Left renal pelvis (tissue), 4 donors: ENCODE data around the gene RPS19BP1. TPM values are rescaled to one million over a fixed set of nuclear protein-coding genes. Genes with fewer than 3 reads are reported as not detected.

Experiments
- DNase-seq, 4 donors: peaks; one replicate each; pipeline ENCODE4 v3.0.0-alpha.2; 2013; ENCODE audit warnings: low read depth in 4 of 4, low spot score in 3 of 4
- polyA plus RNA-seq, 4 donors: library from polyadenylated mRNA; unstranded; fragments of 120-200 nt; gene quantifications; one replicate each; pipeline ENCODE4 v1.2.1, GENCODE V29; 2013; ENCODE audit not compliant: insufficient read length in 4 of 4

RPS19BP1 gene
- polyA plus RNA-seq, 4 donors, result 33.2 to 61.4 (median 44.0) TPM

DNA sequence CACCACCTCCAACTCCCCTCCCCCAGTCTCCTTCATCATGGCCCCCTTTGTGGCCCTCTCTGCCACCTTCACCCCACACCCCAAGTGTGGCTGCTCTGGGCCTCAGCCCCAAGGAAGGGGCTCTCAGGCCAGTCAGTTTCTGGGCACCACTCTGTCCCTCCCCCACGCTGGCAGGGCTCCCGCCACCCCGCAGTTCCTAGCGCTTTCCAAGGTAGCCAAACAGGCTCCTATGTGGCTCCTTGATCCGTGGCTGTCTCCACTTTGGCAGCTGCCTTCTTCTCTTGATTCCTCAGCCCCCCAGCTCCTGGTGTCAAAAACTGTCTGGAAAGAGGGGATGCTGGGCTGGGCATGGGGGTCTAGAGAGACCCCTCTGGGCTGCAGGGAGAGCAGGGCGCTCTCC is 27.6 kb upstream of the RPS19BP1 start:
- no peak for DNase-seq

DNA sequence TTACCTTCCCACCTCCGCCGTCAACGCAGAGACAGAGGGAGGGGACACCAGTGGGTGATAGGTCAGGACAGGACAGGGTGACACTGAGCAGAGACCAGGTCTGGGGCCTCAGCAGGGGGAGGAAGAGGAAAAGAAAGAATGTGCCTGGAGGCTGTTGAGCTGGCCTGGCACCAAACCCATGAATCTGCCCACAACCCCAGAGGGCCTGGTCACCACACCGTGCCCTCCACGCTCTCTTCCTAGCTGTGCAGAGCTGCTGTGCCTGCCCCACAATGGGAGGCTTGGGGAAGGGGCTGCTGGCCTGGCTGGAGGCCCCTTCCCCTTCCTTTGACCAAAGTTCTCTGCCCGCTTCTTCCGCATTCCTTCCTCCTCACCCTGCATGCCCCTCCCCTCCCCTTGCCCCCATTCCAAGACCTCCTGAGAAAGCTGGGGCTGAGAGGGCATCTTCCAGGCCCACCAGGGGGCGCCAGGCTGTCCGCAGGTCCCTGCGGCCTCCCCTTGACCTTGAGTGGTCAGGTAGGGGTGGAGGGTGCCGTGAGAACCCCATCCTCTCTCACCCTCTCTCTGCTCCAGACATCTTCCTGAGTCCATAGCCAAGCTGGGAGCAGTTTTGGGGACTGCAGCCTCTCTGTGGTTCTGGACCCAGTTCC is 27.0 kb upstream of the RPS19BP1 start:
- DNase-seq, result no peak

DNA sequence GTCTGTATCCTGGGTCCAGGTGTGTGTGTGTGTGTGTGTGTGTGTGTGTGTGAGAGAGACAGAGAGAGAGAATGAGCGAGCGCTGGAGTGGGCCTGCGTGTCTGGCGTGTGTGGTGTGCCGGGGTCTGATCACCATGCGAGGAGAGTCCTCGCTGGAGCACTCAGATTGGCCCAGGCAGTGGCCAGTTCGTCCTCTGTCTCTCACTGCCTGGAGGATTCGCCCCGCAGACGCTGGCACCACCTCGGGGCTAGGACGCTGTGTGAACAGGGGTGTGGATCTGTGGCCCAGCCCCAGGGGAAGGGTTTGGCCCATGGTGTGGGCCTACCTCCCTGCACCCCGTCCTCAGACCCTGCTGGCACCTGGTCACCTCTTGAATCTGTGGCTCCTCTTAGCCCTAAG is 26.4 kb upstream of the RPS19BP1 start:
- DNase-seq, result no peak

DNA sequence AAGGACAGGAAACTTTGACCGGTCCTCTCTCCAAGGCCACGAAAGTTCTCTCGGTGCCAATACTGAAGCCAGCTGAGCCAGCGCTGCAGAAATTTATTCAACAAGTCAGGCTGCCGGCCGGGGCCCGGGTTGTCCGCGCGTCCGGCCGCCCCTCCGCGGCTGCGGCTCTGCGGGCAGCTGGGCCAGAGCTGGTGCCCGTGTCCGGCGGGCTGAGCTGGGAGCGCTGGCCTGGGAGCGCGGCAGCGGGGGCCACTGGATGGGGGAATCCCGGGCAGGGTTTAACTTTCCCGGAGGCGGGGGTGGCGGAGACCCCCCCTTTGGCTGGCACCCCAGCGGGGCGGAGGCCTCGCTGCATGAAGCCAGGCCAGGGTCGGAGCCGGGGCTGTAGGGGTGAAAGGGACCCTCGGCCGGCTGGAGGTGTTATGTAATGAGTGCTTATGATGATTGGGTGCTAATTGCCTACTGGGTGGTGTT is 25.7 kb upstream of the RPS19BP1 start:
- no peak for DNase-seq

DNA sequence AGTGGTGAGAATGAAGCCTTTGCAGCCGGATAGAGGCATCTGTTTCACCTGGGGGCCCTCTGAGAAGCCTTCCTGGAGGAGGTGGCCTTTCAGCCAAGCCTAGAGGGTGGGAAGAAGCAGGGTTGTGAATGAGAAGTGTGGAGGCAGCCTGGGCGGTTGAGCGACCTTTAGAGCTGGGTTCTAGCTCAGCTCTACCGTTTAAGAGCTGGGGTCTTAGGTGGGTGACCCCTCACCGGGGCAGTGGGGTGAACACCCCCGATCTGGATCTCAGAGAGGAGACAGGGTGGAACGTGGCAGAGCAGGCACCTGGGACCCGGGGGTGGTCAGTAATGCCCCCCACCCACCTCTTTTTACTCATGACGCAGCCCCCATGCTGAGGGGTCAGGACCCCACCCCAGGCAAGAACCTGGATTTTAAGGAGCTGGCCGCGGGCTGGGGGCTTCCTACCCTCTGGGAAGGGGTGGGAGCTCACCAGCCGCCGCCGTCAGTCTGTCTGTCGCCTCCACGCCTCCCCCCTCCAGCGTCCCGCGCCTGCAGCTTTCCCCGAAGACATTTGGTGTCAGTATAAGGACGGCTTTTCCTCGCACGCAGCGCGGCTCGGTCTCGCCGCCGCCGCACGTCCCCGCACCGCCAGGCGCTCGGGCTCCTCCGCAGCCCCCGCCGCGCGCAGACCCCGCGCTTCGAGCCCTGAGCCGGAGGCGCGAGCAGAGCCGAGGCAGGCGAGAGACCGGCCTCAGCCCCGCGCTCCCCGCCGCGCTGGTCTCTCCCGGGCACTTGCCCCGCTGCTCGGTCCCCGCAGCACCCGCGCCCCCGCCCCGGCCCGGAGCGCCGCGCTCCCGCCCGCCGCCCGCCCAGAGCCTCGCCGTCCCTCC is 24.7 kb upstream of the RPS19BP1 start:
- DNase-seq, result no peak

DNA sequence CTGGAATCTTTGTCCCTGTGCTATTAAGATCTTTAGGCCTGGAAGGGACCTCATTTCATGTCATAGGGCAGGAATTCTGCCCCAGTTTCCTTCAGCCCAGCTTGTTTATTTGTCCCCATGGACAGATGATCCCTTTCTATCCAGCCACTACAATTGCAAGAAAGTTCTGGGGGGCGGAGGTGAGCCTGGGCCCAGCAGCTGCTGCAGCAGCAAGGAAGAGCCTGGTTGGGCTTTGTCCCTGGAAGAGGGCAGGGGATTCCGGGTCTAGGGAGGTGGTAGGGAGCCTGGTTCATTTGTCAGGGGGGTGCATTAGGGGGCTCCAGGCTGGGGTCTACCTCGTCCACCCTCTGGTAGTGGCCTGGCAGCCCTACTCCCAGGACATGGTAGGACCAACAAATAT is 21.6 kb upstream of the RPS19BP1 start:
- DNase-seq, result no peak

DNA sequence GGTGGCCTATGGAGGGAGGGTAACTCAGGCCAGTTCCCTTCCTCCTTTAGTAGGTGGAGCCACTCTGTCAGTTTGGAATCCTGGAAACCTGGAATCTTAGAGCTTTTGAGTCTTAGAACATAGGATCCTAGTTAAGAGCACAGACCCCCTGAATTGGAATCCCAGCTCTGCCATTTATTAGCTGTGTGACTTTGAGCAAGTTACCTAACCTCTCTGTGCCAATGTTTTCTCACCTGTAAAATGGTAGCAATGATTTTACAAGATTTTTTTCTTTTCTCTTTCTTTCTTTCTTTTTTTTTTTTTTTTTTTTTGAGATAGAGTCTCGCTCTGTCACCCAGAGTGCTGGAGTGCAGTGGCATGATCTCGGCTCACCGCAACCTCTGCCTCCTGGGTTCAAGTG is 20.9 kb upstream of the RPS19BP1 start:
- no peak for DNase-seq

DNA sequence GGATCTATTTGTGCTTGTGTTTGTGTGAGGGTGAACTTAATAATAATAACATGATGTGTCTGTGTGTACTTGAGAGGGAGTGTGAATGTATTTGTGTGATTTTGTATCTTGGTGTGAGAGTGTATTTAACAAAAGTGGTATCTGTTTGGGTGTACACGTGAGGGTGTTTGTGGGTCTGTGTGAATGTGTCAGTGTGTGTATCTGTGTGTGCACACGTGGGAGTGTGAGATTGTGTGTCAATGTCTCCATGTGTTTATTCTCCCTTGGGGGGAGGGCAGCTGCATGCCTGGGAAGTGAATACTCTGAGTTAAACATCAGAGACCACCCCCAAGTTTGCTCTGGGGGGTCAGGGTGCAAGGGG is 15.0 kb upstream of the RPS19BP1 start:
- DNase-seq, result no peak

DNA sequence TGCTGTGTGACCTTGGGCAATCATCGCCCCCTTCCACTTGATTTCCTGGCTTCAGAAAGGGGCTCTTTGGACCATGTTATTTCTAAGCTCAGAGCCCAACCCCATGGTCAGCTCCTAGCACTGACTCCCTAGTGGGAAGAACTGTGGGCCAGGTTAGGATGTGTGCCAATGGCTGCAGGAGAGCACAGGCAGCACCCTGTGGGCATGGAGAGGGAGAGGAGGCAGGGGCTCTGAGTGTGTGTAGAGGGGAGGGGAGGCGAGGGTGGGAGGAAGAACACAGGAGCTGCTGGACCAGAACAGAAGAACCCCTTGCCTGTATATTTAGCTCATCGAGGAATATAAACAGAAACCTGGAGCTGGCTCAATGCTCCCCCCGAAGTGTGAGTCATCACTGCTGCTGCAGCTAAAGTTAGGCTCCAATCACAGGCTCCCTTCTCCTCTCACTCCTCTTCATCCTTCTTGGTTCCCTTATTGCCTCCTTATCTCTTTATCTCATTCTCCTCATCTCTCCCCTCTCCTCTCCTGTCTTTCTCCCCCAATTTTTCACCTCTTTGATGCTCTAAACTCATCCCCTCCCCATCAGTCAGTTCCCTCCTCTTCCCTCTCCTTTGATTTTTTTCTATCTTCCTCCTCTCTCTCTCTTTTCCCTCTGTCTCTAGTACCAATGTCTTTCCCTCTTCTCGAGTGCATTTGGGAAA is 14.5 kb upstream of the RPS19BP1 start:
- DNase-seq, result no peak

DNA sequence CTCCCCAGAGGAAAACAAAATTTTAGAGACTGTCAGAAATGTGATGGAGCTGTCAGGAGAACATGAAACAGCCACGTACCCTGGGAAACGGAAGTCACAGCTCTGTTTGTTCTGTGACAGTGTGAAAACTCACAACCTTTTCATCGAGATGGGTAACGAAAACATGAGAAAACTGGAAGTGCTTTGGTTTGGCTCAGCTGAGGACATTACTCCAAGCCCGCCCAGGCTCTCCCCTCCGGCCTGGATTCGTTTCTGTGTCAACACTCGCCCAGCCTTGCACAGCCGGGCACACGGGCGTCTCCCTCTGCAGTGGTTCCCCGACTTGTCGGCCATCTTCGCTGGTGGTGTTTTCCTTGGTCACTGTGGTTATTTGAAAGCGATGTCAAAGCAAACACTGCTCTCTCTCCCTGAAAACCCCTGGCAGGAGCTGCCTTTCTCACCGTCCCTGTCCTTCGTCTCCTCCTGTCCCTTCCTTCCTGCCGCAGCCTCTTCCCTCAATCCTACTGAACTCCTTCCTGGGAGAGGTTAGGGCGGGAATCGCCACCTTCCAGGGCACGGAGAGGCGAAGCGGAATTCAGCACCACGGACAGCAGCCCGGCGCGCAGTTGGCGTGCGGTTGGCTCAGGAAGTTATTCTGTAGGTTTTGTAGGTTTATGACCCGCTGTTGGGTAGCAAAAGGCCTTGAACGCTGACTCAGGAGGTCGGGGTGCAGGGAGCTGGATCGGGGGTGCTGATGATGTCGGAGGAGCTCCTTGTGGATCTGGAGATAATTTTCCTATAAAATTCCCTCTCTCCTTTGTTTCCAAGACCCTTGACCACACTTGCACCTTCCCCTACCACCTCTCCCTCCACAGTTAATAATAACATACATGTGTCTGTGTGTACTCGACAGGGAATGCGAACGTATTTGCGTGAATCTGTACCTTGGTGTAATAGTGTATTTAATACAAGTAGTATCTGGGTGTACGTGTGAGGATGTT is 13.1 kb upstream of the RPS19BP1 start:
- DNase-seq, result no peak

DNA sequence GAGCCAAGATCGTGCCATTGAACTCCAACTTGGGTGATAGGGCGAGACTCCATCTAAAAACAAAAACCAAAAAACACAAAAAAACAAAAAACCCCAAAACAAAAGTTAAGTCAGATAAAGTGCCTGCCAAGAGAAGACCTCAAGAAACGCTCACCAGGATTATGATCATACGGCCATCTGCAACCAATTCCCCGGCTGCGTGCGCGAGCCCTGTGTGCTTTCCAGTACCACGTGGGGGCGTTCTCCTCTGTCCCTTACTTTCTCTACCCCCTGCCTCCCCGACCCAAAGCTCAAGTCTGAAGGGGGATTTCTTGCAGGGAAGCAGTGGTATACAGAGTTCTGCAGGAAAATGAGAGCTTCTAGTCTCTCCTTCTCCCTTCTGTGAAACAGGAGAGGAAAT is 10.5 kb upstream of the RPS19BP1 start:
- DNase-seq, result no peak

DNA sequence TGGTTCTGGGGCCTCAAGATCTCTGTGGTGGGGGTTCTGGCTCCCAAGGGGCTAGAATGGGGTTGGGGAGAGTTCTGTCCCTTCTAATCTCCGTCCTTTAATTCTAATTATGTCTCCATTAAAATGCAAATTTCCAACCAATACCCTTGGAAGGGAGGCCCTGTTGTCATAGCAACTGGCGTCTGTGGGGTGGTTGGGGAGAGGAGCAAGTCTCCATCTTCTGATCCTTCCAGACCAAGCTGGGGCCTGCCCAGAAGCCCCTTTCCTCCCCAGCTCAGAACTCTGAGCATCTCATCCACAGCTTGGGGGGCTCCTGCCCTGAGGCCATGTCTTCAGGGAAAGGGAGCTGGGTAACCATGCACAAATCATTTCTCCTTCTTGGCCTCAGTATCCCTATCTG is 5.4 kb upstream of the RPS19BP1 start:
- DNase-seq, result no peak

DNA sequence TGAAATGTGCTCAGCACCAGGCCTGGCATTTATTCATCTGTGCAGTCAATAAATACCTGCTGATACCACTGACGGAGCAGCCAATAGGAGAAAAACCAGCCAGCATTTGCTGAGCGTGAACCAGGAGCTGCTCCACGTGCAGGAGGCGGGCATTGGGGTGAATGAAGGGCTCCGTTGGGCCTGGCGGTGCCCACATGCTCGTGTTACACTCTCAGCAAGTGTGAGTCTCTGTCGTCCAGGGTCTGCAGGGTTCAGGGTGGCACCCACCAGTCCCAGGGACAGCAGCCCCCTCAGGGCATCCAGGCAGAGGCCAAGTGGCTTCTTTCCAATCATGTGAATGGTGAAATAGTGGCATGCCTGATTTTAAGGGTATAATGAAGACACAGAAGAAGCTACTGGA is 4.2 kb upstream of the RPS19BP1 start:
- DNase-seq, result no peak

DNA sequence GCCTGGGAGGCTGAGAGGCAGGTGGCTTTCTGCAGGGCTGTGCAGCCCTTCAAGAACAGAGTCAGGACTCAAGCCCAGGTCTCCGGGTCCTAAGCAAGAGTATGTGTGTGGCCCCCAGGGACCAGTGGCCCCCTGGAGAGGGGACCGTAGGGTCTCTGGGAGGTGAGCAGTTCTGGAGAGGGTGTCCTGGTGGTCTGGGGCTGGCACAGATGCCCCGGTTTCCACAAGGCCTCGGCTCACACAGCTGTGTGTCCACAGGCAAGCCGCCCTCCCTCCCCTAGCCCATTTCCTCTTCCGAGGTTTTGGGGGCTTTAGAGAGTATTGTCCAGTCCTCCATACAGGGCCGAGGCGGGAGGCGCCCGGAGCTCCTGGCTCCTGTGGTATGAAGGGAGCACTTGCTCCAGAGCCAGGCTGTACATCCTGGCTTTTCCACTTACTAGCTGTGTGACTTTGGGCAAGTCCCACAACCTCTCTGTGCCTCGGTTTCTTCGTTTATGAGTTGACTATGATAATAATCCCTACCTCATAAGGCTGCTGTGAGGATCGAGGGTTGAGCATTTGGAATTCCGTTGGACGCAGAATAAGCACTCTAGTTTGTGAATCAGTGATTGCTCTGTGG is 3.4 kb upstream of the RPS19BP1 start:
- DNase-seq, result no peak

DNA sequence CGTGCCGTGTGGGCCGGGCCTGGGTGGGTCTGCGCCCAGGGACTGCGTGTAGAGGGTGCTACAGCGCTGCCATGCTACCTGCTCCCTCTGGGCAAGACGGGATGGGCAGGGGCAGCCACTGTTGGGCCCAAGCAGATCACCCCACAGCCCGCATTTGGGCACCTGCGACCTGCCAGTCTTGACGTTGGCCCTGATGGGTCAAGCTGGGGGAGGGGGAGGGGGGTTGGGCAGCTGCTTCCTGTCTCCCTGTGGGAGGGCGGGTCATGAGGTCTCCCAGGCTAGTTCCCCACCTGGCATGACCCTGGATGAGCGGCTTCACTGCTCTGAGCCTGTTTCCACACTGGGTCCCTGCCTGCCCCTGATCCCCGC is 2.8 kb upstream of the RPS19BP1 start:
- DNase-seq, result no peak

DNA sequence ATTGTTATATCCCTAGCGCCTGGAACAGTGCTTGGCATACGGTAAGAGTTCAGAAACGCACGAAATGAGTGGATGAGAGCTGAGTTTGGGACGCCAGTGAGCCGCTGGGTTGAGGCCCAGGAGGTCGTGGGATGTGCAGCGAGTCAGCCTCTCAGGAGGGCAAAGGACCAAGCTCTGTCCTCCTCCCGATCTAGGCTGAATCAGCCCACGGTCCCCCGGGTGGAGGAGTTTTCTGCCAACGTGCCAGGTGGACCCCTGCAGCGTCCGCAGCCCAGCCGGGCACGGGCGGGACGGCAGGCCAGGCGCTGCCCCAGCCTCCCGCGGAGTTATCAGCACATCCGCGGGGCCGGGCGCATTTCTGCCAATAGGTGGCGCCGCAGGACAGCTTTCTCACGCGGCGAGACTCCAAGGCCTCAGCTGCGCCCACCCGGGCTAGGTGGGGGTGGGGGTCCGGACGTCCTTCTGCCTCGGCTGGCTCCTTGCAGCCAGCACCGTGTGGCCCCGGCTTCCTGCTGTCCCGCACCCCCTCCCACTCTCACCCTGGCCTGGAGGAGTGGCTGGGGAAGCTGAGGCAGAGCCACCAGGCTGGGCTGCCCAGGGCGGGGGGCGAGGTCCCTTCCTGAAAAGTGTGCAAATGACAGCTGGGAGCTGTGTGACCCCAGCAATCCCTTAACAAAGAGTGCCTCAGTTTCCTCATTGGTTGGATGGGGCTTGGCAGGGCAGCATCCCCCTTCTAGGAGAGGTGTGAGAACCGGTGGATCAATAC is 2.2 kb upstream of the RPS19BP1 start:
- DNase-seq, result peak in 3 of 4 donors; percentile 63 to 67 (median 64)

DNA sequence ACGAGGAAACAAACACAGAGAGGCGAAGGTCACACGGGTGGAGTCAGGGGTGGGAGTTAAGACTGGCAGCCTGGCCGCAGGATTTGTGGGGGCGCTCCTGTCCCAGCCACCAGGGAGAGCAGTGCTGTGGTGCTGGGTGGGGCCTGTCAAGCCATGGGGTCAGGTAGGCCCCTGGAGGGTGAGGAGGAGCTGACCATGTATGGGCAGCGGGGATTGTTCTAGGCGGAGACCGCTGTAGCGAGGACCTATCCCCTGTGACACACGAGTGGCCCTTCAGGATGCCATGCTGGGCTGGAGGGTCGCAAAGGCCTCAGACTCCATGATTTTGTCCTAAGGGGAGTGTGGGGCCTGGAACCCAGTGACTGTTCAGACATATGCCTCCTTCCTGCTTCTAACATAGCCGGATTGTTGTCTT is 1.6 kb upstream of the RPS19BP1 start:
- no peak for DNase-seq

DNA sequence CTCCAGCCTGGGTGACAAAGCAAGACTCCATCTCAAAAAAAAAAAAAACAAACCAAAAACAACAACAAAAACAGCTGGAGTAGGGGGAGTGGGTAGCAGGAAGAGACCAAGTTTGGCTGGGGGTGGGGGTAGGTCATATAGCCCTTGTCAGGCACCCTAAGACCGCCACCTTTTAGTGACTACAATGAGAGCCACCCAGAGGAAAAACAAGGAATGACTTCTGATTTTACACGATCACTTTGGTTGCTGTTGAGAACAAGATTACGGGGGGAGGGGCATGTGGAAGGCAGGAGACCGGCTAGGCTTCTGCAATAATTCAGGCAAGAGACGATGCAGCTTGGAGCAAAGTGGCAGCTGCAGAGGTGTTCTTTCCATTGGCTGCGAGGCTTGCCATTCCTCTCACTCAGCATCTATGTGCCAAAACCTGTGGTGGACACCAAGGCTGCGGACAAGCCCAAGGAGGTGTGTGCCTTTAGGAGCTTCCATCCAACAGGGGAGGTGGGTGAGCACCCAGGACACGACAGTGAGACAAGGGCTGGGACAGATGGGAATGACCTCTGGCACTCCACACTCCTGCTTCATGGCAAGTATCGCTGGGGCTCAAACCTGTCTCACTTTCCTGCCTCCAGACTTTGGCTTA is 1.7 kb downstream of the RPS19BP1 start:
- no peak for DNase-seq

DNA sequence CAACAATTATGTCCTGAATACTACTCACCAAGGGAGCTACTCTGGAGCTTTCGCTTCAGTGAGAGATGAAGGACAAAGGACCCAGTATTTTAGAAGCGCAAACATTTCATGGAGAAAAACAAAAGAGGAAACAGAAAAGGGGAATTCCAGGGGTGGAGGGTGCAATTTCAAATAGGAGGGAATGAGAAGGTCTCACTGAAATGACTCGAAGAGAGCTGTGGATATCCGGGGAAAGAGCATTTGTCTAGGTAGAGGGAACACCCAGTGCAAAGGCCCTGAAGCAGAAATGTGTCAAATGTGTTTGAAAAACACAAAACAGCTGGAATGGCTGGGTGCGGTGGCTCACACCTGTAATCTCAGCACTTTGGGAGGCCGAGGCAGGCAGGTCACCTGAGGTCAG is 2.4 kb downstream of the RPS19BP1 start:
- DNase-seq, result no peak
